Testis (tissue), 3 donors: ENCODE results near the gene CDH23. TPM values are rescaled to one million over a fixed set of nuclear protein-coding genes. Genes with fewer than 3 reads are reported as not detected.

Experiments
- DNase-seq: peaks from one replicate; pipeline ENCODE4 v3.0.0-alpha.2; 2019
- H3K27ac ChIP-seq, 2 donors: fragments of 200-600 bp; sonication (generic); one replicate each; pipeline ENCODE4 v1.5.1; 2019
- H3K27me3 ChIP-seq: fragments of 200-600 bp; sonication (generic); one replicate; pipeline ENCODE4 v1.5.1; 2019
- H3K36me3 ChIP-seq: fragments of 200-600 bp; sonication (generic); one replicate; pipeline ENCODE4 v1.5.1; 2017; ENCODE audit warnings: low read depth; ENCODE audit errors: missing control alignments
- H3K4me1 ChIP-seq: fragments of 200-600 bp; sonication (generic); one replicate; pipeline ENCODE4 v1.5.1; 2019
- H3K4me3 ChIP-seq, 2 donors: fragments of 200-600 bp; sonication (generic); one replicate each; pipeline ENCODE4 v1.5.1; 2017 to 2019
- H3K9me3 ChIP-seq: fragments of 200-600 bp; sonication (generic); one replicate; pipeline ENCODE4 v1.5.1; 2017
- CTCF ChIP-seq, 3 experiments: fragments of 450-650 bp in 2 of 3; fragments of 200-600 bp in 1 of 3; sonication (generic) in 1 of 3; IDR thresholded peaks; one replicate each; pipeline ENCODE4 v1.5.1; 2016 to 2019; ENCODE audit warnings: antibody characterized with exemption in 3 of 3, mild to moderate bottlenecking in 2 of 3, moderate library complexity in 1 of 3
- POLR2A ChIP-seq: fragments of 450-650 bp; IDR thresholded peaks from one replicate; pipeline ENCODE4 v1.6.1; 2017; ENCODE audit warnings: antibody characterized with exemption, mild to moderate bottlenecking, moderate library complexity
- WGBS, 2 donors: methylation state at CpG; one replicate each; pipeline ENCODE4 v1.1.5; 2018; 5-methylcytosine and 5-hydroxymethylcytosine counted together
- intact Hi-C: fragments of 100-400 bp; cut with DNase I; formaldehyde crosslinking; loops from one replicate; pipeline ENCODE4 v1.15.1; 2023; ENCODE audit warnings: low total_unique reads
- polyA plus RNA-seq: library from polyadenylated mRNA; stranded (reverse); fragments of 350-450 nt; fragmentation: Illumina TruSeq; extraction: RNeasy Lipid Tissue Mini Kit (QIAGEN cat#74804); gene quantifications from one replicate; pipeline ENCODE4 v1.2.3, GENCODE V29; 2014; ENCODE audit warnings: low read depth, low replicate concordance; ENCODE audit not compliant: insufficient read depth
- total RNA-seq, 2 donors: library from RNA; depleted of rRNA; stranded (reverse); fragments of >200 nt; gene quantifications; one replicate each; pipeline ENCODE4 v1.2.3, GENCODE V29; 2016

The CDH23 gene
- total and polyA plus RNA-seq, 3 donors from 2014 or later, result 29.8 to 125 (median 81.7) TPM

GRCh38 chr10:71706216-71707121 lies 309.7 kb downstream of the CDH23 start:
- no peaks in the 10 kb centered on the region for H3K27me3 ChIP-seq
- no peaks in the 10 kb centered on the region for H3K4me1 ChIP-seq
- no peak overlapping the region for H3K4me3 ChIP-seq
- 92 to 95% methylated on average over 14 to 35 of the region's 35 CpGs for WGBS, 2 donors
- H3K9me3 ChIP-seq, result no peaks in the 10 kb centered on the region
- H3K27ac ChIP-seq, result no peak overlapping the region
- no peaks in the 10 kb centered on the region for H3K36me3 ChIP-seq
- intact Hi-C loops, result no loop called here
- DNase-seq, result no peak
- TF ChIP-seq CTCF (IDR thresholded peaks at IDR 0.05) (no peak), POLR2A (no peak)

- DNase-seq, result no peak
- Histone ChIP-seq H3K27me3 (no peaks in the 10 kb centered on the region), H3K4me3 (no peak overlapping the region), H3K9me3 (no peaks in the 10 kb centered on the region), H3K4me1 (peaks cover under 1% of the 10 kb centered on the region), H3K27ac (no peak overlapping the region), H3K36me3 (no peaks in the 10 kb centered on the region)
- 84 to 94% methylated on average over 4 to 5 of the region's 5 CpGs for WGBS, 2 donors
- TF ChIP-seq CTCF (IDR thresholded peaks at IDR 0.05) (no peak), POLR2A (no peak)
- intact Hi-C loops, result no loop called here
Measured at GRCh38 chr10:71707240-71707789, 310.6 kb downstream of the CDH23 start.

- peak; percentile 58 for DNase-seq
- intact Hi-C loops, result no loop called here
- peaks cover 10% of the 10 kb centered on the region for H3K4me1 ChIP-seq
- H3K27me3 ChIP-seq, result no peaks in the 10 kb centered on the region
- H3K9me3 ChIP-seq, result no peaks in the 10 kb centered on the region
- H3K27ac ChIP-seq, result no peak overlapping the region
- 23 to 31% methylated on average over 9 to 10 of the region's 10 CpGs for WGBS, 2 donors
- H3K4me3 ChIP-seq, result no peak overlapping the region
- TF ChIP-seq POLR2A (no peak), CTCF (IDR thresholded peaks at IDR 0.05) (peak; percentile 62 to 80 (median 76))
- H3K36me3 ChIP-seq, result no peaks in the 10 kb centered on the region
Measured at GRCh38 chr10:71708301-71708703, 311.6 kb downstream of the CDH23 start.

GRCh38 chr10:71708897-71709882 lies 312.5 kb downstream of the CDH23 start:
- peaks cover 19% of the 10 kb centered on the region for H3K4me1 ChIP-seq
- no peaks in the 10 kb centered on the region for H3K36me3 ChIP-seq
- H3K4me3 ChIP-seq, result no peak overlapping the region
- DNase-seq, result no peak
- TF ChIP-seq CTCF (IDR thresholded peaks at IDR 0.05) (no peak), POLR2A (no peak)
- no peaks in the 10 kb centered on the region for H3K9me3 ChIP-seq
- H3K27me3 ChIP-seq, result no peaks in the 10 kb centered on the region
- H3K27ac ChIP-seq, result no peak overlapping the region
- WGBS, 2 donors, result 82 to 86% methylated on average over 28 of the region's 28 CpGs
- intact Hi-C loops, result no loop called here
